AG04449 (cell line): ENCODE data around the gene KDM7A.

ENCODE experiments used
- CTCF ChIA-PET: fragments of 350-600 bp; formaldehyde crosslinking; extraction: SDS; loops from one replicate; lab custom pipeline; 2021; ENCODE audit warnings: antibody characterized with exemption; lab: Yijun Ruan, JAX
- POLR2A ChIA-PET: fragments of 400-600, 350-600 bp; formaldehyde crosslinking; extraction: SDS; loops from one replicate; lab custom pipeline; 2020; ENCODE audit warnings: antibody characterized with exemption, inconsistent platforms; lab: Yijun Ruan, JAX
- DNase-seq: peaks from one replicate; pipeline ENCODE4 v3.0.0-alpha.2; 2010; ENCODE audit warnings: low read depth, low spot score
- H3K4me3 ChIP-seq: 2 replicates; pipeline ENCODE4 v1.5.1; 2011; ENCODE audit warnings: low read depth, mild to moderate bottlenecking, control low read depth, low read length
- TF ChIP-seq, protein P1 (sequence below): IDR thresholded peaks from one replicate; pipeline ENCODE4 v1.5.1; 2011; ENCODE audit warnings: mild to moderate bottlenecking, moderate library complexity, low read length, control low read depth, inconsistent platforms; ENCODE audit not compliant: insufficient read depth; ENCODE audit errors: missing control alignments

The KDM7A gene

DNA sequence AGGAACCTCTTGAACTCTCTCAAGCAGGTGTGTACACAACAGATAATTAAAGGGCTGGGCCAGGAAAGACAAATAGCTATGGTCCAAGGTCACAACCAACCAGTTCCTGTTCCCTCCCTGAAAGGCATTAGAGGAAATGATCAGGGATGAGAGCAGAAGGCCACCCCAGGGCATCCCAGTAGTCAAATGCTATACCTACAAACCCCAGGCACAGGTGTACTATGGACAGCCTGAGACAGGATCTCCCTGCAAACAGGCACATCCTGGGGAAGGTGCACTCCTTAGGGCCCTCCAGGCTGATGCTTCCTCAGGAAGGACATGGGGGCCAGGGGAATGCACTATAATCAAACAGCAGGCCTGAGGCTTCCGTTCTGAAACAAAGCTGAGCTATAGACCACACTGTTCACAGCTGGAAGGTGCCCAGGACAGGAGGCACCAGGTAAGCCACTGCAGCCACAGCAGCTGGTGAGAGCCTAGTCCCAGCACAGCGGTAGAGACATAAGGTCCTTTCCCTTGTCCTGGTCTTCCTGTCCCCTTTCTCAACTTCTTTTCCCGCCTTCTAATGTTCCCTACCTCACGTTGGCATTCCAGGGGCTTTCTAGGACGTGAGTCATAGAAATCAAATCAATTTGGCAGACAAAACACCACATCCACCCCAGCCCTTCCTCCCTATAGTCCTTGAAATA is 127.3 kb downstream of the KDM7A start:
- TF ChIP-seq, protein P1, sequence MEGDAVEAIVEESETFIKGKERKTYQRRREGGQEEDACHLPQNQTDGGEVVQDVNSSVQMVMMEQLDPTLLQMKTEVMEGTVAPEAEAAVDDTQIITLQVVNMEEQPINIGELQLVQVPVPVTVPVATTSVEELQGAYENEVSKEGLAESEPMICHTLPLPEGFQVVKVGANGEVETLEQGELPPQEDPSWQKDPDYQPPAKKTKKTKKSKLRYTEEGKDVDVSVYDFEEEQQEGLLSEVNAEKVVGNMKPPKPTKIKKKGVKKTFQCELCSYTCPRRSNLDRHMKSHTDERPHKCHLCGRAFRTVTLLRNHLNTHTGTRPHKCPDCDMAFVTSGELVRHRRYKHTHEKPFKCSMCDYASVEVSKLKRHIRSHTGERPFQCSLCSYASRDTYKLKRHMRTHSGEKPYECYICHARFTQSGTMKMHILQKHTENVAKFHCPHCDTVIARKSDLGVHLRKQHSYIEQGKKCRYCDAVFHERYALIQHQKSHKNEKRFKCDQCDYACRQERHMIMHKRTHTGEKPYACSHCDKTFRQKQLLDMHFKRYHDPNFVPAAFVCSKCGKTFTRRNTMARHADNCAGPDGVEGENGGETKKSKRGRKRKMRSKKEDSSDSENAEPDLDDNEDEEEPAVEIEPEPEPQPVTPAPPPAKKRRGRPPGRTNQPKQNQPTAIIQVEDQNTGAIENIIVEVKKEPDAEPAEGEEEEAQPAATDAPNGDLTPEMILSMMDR: no peak
- ChIA-PET POLR2A (no interaction called here), CTCF (interaction anchor here (1.4 kb wide), 1 partner anchor 8 kb away, joined by 3 read pairs; no protein-coding TSS in a partner anchor)
- no peak overlapping the region for H3K4me3 ChIP-seq
- no peak for DNase-seq

DNA sequence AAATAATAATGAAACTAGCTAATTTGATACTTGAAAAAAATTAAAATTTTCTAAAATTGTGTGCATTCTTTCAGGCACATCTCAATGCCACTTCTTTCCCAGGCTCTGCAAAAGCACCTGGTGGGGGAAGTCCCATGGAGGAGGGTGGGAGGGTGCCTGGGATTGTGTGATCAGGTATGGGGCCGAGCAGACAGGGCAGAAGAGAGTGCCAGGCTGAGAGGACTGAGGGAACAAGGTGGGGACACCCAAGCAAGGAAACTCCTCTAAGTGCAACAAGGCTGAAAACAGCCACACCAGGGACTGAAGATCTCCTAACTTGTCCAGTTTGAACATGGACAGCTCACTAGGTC is 127.8 kb downstream of the KDM7A start:
- POLR2A ChIA-PET: no interaction called here
- CTCF ChIA-PET: interaction anchor here (1.4 kb wide), 1 partner anchor 8 kb away, joined by 3 read pairs; no protein-coding TSS in a partner anchor

DNA sequence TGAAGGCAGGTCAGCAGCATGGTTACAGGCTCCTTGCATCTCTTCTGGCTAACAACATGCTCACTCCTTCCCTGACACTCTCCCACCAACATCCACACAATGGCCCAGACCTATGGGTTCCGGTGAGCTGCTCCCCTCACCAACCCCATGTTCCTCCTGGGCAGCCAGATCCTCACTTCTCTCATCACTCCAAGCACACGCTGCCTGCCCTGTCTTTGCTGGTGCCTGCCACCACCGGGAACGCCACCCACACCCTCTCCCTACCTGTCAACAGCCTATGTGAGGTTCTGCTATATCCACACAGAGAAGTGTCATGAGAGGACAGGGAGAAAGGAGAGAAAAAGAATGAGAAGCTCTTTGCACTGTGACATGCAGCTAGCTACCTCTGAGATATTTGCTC is 128.6 kb downstream of the KDM7A start:
- no peak for DNase-seq
- ChIA-PET POLR2A (no interaction called here), CTCF (interaction anchor here (1.4 kb wide), 1 partner anchor 9 kb away, joined by 3 read pairs; no protein-coding TSS in a partner anchor)
- TF ChIP-seq, protein P1: no peak
- no peak overlapping the region for H3K4me3 ChIP-seq

More for the DNA sequence above, 127.8 kb downstream of the KDM7A start:
- DNase-seq: no peak
- no peak overlapping the region for H3K4me3 ChIP-seq
- TF ChIP-seq, protein P1: no peak

DNA sequence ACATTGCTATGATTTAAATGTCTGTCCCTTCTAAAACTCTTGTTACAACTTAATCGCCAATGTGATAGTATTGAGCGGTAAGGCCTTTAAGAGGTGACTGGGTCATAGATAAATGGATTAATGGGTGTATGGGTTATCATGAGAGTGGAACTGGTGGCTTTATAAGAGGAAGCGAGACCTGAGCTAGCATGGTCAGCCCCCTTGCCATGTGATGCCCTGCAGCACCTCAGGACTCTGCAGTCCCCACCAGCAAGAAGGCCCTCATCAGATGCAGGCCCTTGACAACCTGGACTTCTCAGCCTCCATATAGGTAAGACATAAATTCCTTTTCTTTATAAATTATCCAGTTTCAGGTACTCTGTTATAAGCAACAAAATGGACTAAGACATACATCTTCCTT is 129.6 kb downstream of the KDM7A start:
- TF ChIP-seq, protein P1: no peak
- no peak overlapping the region for H3K4me3 ChIP-seq
- DNase-seq: no peak
- ChIA-PET POLR2A (no interaction called here), CTCF (no interaction called here)

DNA sequence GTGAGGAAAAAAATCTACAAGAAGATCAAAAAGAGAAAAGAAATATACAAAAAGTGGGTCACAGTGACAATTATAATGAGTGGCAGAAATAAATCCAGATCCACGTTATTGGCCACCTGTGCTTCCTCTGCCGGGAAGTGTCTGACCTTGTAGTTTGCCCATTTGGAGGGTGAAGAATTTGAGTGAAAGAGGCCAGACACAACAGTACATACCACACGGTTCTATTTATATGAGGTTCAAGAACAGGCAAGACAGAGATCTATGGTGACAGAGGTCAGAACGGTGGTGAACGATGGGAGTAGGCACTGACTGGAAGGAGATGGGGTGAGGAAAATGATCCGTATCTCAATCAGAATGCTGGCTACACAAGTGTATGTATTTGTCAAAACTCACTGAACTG is 131.1 kb downstream of the KDM7A start:
- CTCF ChIA-PET: no interaction called here
- TF ChIP-seq, protein P1: no peak
- no peak overlapping the region for H3K4me3 ChIP-seq
- no peak for DNase-seq
- POLR2A ChIA-PET: no interaction called here

DNA sequence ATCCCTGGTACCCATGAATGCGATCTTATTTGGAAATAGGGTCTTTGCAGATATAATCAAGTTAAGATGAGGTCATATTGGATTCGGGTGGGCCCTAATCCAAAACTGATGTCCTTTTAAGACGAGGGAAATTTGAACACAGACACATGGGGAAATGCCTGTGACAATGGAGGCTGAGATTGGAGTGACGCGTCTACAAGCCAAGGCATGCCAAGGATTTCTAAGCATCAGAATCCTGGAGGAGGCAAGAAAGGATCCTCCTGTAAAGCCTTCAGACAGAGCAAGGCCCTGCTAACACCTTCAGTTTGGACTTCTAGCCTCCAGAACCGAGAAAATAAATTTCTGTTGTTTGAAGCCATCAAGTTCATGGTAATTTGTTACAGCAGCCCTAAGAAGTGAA is 132.5 kb downstream of the KDM7A start:
- POLR2A ChIA-PET: no interaction called here
- CTCF ChIA-PET: no interaction called here

More for the DNA sequence above, 132.5 kb downstream of the KDM7A start:
- TF ChIP-seq, protein P1: no peak
- no peak for DNase-seq
- no peak overlapping the region for H3K4me3 ChIP-seq
